Peyer's patch (tissue), 4 donors: ENCODE data around the gene FOXO6. TPM values are rescaled to one million over a fixed set of nuclear protein-coding genes. Genes with fewer than 3 reads are reported as not detected.

ENCODE experiments used
- DNase-seq, 3 donors: peaks; one replicate each; pipeline ENCODE4 v3.0.0-alpha.2; 2017 to 2019
- H3K27ac ChIP-seq, 4 donors: fragments of 200-600 bp; sonication (generic); one replicate each; pipeline ENCODE4 v1.5.1; 2016 to 2019
- H3K27me3 ChIP-seq, 2 donors: fragments of 200-600 bp; sonication (generic); one replicate each; pipeline ENCODE4 v1.5.1; 2019
- H3K36me3 ChIP-seq, 3 donors: fragments of 200-600 bp; sonication (generic); one replicate each; pipeline ENCODE4 v1.5.1; 2016 to 2019
- H3K4me1 ChIP-seq, 4 donors: fragments of 200-600 bp; sonication (generic); one replicate each; pipeline ENCODE4 v1.5.1; 2016 to 2019
- H3K4me3 ChIP-seq, 4 donors: fragments of 200-600 bp; sonication (generic); 1 replicate in 3 of 4; 2 replicates in 1 of 4; pipeline ENCODE4 v1.5.1; 2016 to 2019; ENCODE audit warnings: mild to moderate bottlenecking in 1 of 4
- H3K9me3 ChIP-seq, 4 donors: fragments of 200-600 bp; sonication (generic); one replicate each; pipeline ENCODE4 v1.5.1; 2016 to 2019; ENCODE audit warnings: mild to moderate bottlenecking in 1 of 4
- POLR2A ChIP-seq, 2 donors: fragments of 450-650 bp; IDR thresholded peaks; one replicate each; pipeline ENCODE4 v1.5.1; 2017; ENCODE audit warnings: antibody characterized with exemption in 2 of 2, mild to moderate bottlenecking in 2 of 2, moderate library complexity in 2 of 2
- total RNA-seq, 4 donors: library from RNA; depleted of rRNA; stranded (reverse); fragments of >200 nt; gene quantifications; one replicate each; pipeline ENCODE4 v1.1.0, GENCODE V29; 2016
- TF ChIP-seq, protein P1 (sequence below), 6 experiments: fragments of 450-650 bp in 4 of 6; fragments of 200-600 bp in 2 of 6; sonication (generic) in 1 of 6; IDR thresholded peaks; one replicate each; pipeline ENCODE4 v1.5.1; 2017 to 2019; ENCODE audit warnings: antibody characterized with exemption in 6 of 6, mild to moderate bottlenecking in 3 of 6, moderate library complexity in 1 of 6

Gene FOXO6
- total RNA-seq, 4 donors from 2014 or later = 0.53 to 1.1 TPM; not detected in 2

GRCh38 chr1:41320895-41321676 is 40.1 kb upstream of the FOXO6 start:
- no peak for DNase-seq
- Histone ChIP-seq H3K4me3 (no peak overlapping the region), H3K9me3 (no peaks in the 10 kb centered on the region), H3K27me3 (no peaks in the 10 kb centered on the region), H3K27ac (no peak overlapping the region), H3K36me3 (no peaks in the 10 kb centered on the region), H3K4me1 (no peaks in the 10 kb centered on the region)
- TF ChIP-seq, protein P1, sequence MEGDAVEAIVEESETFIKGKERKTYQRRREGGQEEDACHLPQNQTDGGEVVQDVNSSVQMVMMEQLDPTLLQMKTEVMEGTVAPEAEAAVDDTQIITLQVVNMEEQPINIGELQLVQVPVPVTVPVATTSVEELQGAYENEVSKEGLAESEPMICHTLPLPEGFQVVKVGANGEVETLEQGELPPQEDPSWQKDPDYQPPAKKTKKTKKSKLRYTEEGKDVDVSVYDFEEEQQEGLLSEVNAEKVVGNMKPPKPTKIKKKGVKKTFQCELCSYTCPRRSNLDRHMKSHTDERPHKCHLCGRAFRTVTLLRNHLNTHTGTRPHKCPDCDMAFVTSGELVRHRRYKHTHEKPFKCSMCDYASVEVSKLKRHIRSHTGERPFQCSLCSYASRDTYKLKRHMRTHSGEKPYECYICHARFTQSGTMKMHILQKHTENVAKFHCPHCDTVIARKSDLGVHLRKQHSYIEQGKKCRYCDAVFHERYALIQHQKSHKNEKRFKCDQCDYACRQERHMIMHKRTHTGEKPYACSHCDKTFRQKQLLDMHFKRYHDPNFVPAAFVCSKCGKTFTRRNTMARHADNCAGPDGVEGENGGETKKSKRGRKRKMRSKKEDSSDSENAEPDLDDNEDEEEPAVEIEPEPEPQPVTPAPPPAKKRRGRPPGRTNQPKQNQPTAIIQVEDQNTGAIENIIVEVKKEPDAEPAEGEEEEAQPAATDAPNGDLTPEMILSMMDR (IDR thresholded peaks at IDR 0.05) = no peak
- TF ChIP-seq POLR2A (IDR thresholded peaks at IDR 0.05) = no peak

DNA sequence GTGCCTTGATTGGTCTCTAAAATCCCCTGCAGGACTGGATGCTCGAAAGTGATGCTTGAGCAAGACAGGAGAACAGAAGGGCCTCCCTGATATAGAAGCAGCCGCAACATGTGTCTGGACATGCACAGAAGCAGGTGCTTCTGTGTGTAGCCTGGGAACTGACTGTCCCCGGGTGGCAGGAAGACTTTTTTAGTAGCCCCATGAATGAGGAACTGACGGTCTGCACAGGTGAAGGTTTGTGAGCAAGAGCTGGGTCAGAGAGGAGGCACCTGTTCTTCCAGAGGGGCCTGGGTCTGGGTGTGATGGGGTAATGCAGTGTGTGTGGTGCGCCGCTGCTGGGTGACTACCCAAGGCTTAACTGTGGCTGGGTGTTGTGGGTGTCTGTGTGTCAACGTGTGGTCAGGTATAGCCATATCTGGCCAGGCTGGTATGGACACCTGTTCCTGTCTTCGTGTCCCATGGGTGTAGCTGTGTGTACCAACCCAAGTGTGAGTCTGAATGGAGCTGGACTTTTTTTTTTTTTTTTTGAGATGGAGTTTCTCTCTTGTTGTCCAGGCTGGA is 39.1 kb upstream of the FOXO6 start:
- H3K4me3 ChIP-seq = no peak overlapping the region
- no peak for DNase-seq
- no peak for TF ChIP-seq POLR2A (IDR thresholded peaks at IDR 0.05)
- TF ChIP-seq, protein P1 (IDR thresholded peaks at IDR 0.05) = no peak
- no peaks in the 10 kb centered on the region for H3K27me3 ChIP-seq
- H3K9me3 ChIP-seq = no peaks in the 10 kb centered on the region
- no peaks in the 10 kb centered on the region for H3K4me1 ChIP-seq
- H3K27ac ChIP-seq = no peak overlapping the region
- H3K36me3 ChIP-seq = no peaks in the 10 kb centered on the region

GRCh38 chr1:41322835-41323234 is 38.4 kb upstream of the FOXO6 start:
- Histone ChIP-seq H3K27ac (no peak overlapping the region), H3K4me3 (no peak overlapping the region), H3K36me3 (no peaks in the 10 kb centered on the region), H3K9me3 (no peaks in the 10 kb centered on the region), H3K27me3 (no peaks in the 10 kb centered on the region), H3K4me1 (no peaks in the 10 kb centered on the region)
- TF ChIP-seq, protein P1 (IDR thresholded peaks at IDR 0.05) = peak in 4 of 6 experiments; percentile 24 to 65 (median 62)
- no peak for TF ChIP-seq POLR2A (IDR thresholded peaks at IDR 0.05)
- DNase-seq = peak in 2 of 3 donors; percentile 68

DNA sequence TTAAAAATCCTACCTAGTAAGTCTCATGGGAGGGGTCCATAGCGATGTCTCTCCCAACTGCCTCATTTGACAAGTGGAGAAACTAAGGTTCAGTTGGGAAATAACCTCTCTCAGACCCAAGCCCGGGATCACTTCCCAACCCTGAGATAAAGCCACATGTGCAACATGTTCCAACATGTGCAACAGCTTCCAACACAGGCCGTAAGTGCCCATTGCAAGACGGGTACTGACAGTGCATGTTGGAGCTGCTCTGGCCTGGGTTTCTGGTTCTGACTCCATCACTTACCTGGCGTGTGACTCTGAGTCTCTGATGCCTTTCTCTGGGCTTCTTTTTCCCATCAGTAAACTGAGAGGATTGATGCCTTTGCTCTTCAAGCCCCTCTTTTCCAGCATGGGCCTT is 38.0 kb upstream of the FOXO6 start:
- no peak for DNase-seq
- H3K9me3 ChIP-seq = no peaks in the 10 kb centered on the region
- H3K4me3 ChIP-seq = no peak overlapping the region
- TF ChIP-seq POLR2A (IDR thresholded peaks at IDR 0.05) = no peak
- TF ChIP-seq, protein P1 (IDR thresholded peaks at IDR 0.05) = no peak
- H3K27me3 ChIP-seq = no peaks in the 10 kb centered on the region
- no peaks in the 10 kb centered on the region for H3K4me1 ChIP-seq
- no peaks in the 10 kb centered on the region for H3K36me3 ChIP-seq
- no peak overlapping the region for H3K27ac ChIP-seq

GRCh38 chr1:41325801-41326200 is 35.4 kb upstream of the FOXO6 start:
- no peak for DNase-seq
- H3K4me1 ChIP-seq = no peaks in the 10 kb centered on the region
- no peaks in the 10 kb centered on the region for H3K36me3 ChIP-seq
- H3K9me3 ChIP-seq = no peaks in the 10 kb centered on the region
- no peak overlapping the region for H3K27ac ChIP-seq
- TF ChIP-seq POLR2A (IDR thresholded peaks at IDR 0.05) = no peak
- TF ChIP-seq, protein P1 (IDR thresholded peaks at IDR 0.05) = no peak
- no peaks in the 10 kb centered on the region for H3K27me3 ChIP-seq
- no peak overlapping the region for H3K4me3 ChIP-seq
